Endodermal cell (in vitro differentiated cells): Measurements from ENCODE around the gene C1QTNF12. TPM values are rescaled to one million over a fixed set of nuclear protein-coding genes. Genes with fewer than 3 reads are reported as not detected.

Source experiments
- DNase-seq: peaks from one replicate; pipeline ENCODE4 v3.0.0-alpha.2; 2017
- H3K27ac ChIP-seq: 2 replicates; pipeline ENCODE4 v1.5.1; 2013; ENCODE audit warnings: mild to moderate bottlenecking, low read depth, low read length, moderate library complexity
- H3K27me3 ChIP-seq: 2 replicates; pipeline ENCODE4 v1.6.1; 2013; ENCODE audit warnings: mild to moderate bottlenecking, low read length, moderate library complexity; ENCODE audit not compliant: insufficient read depth, control insufficient read depth, poor library complexity, severe bottlenecking
- H3K36me3 ChIP-seq: 2 replicates; pipeline ENCODE4 v1.7.0; 2013; ENCODE audit warnings: mild to moderate bottlenecking, low read length, moderate library complexity; ENCODE audit not compliant: control insufficient read depth, insufficient read depth
- H3K4me1 ChIP-seq: one replicate; pipeline ENCODE4 v1.7.0; 2013; ENCODE audit warnings: low read length; ENCODE audit not compliant: control insufficient read depth, insufficient read depth
- H3K4me3 ChIP-seq: 2 replicates; pipeline ENCODE4 v1.5.1; 2013; ENCODE audit warnings: mild to moderate bottlenecking, low read length, moderate library complexity
- H3K9ac ChIP-seq: 2 replicates; pipeline ENCODE4 v1.6.1; 2013; ENCODE audit warnings: mild to moderate bottlenecking, low read length, moderate library complexity; ENCODE audit not compliant: poor library complexity, severe bottlenecking; ENCODE audit errors: extremely low read depth
- H3K9me3 ChIP-seq: 2 replicates; pipeline ENCODE4 v1.6.1; 2013; ENCODE audit warnings: mild to moderate bottlenecking, low read length, moderate library complexity; ENCODE audit not compliant: control insufficient read depth
- H3K27ac Mint-ChIP-seq: 2 replicates; pipeline ENCODE4 v1.8.0; 2020; ENCODE audit warnings: mixed read lengths
- H3K27me3 Mint-ChIP-seq: 2 replicates; pipeline ENCODE4 v1.8.0; 2021; ENCODE audit warnings: mild to moderate bottlenecking, mixed read lengths; ENCODE audit not compliant: insufficient read depth
- H3K36me3 Mint-ChIP-seq: 2 replicates; pipeline ENCODE4 v1.8.0; 2020; ENCODE audit warnings: low read depth, mixed read lengths
- H3K4me1 Mint-ChIP-seq: 2 replicates; pipeline ENCODE4 v1.8.0; 2020; ENCODE audit warnings: mixed read lengths
- H3K4me3 Mint-ChIP-seq: 2 replicates; pipeline ENCODE4 v1.8.0; 2020; ENCODE audit warnings: mild to moderate bottlenecking, moderate library complexity, mixed read lengths
- H3K9me3 Mint-ChIP-seq: 2 replicates; pipeline ENCODE4 v1.8.0; 2020; ENCODE audit warnings: mild to moderate bottlenecking, mixed read lengths
- WGBS, 2 experiments: methylation state at CpG; one replicate each; pipeline versions ENCODE4 v1.1.5 to v1.1.7; 2013; ENCODE audit warnings: missing lambda C conversion rate in 2 of 2, mixed read lengths in 1 of 2; ENCODE audit not compliant: insufficient coverage in 1 of 2, insufficient read length in 1 of 2; 5-methylcytosine and 5-hydroxymethylcytosine counted together
- total RNA-seq, 2 donors: library from RNA; stranded (reverse); fragmentation: NEBNext Ultra II Directional in 1 of 2; extraction: Animal tissue kit (Norgen Biotek cat#: 25700) in 1 of 2; gene quantifications; 2 replicates in 1 of 2; 3 replicates in 1 of 2; pipeline ENCODE4 v1.2.1, GENCODE V29; 2021
- TF ChIP-seq, protein P1 (sequence below): fragments of 200-600 bp; sonication (generic); conservative IDR thresholded peaks from 2 replicates; pipeline ENCODE4 v1.5.0; 2021; ENCODE audit warnings: antibody characterized with exemption, mild to moderate bottlenecking

The C1QTNF12 gene
- total RNA-seq, 2 donors from 2014 or later = 8.1 to 13.5 TPM

DNA sequence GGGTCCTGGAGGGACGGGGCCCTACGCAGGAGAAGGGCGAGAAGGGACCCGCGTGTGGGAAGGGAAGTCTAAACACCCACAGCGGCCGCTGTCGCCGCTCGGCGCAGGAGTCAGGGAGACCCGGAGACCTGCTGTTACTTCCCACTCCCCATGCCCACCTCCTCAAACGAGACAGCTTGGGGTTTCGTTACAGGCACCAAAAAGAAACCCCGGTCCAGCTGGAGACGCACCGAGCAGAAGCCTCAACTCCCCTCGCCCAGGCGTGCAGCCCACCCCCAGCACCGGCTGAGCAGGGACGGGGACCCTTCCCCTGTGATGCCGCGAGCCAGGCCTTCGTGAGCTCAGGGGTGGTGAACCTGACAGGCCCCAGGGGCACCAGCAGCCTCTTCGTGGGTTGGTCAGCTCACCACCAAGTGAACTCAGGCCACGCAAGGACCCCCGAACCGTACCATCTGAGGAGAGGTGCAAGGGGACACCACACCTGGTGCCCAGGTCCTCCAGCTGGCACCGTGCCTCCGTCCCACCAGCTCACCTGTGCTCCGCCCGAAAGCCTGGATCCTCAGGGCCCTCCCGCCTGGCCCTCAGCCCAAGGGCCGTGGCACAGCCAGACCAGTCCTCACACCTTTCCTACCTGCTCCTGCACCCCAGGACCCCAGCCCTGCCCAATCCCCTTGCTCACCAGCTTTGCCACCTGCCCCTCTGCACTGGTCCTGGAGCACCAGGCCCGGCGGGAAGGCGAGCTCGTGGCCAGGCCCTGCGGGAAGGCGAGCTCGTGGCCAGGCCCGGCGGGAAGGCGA, 19.8 kb downstream of the C1QTNF12 start:
- WGBS, 2 experiments = 94 to 98% methylated on average over 16 to 44 of the region's 44 CpGs
- no peaks in the 10 kb centered on the region for H3K4me1 Mint-ChIP-seq
- H3K4me3 Mint-ChIP-seq = no peak overlapping the region
- H3K27ac Mint-ChIP-seq = no peak overlapping the region
- Histone ChIP-seq H3K4me1 (no peaks in the 10 kb centered on the region), H3K27me3 (no peaks in the 10 kb centered on the region), H3K36me3 (peaks cover 32% of the 10 kb centered on the region), H3K9me3 (no peaks in the 10 kb centered on the region), H3K27ac (no peak overlapping the region), H3K4me3 (no peak overlapping the region), H3K9ac (no peak overlapping the region)
- DNase-seq = no peak
- no peaks in the 10 kb centered on the region for H3K27me3 Mint-ChIP-seq
- TF ChIP-seq, protein P1, sequence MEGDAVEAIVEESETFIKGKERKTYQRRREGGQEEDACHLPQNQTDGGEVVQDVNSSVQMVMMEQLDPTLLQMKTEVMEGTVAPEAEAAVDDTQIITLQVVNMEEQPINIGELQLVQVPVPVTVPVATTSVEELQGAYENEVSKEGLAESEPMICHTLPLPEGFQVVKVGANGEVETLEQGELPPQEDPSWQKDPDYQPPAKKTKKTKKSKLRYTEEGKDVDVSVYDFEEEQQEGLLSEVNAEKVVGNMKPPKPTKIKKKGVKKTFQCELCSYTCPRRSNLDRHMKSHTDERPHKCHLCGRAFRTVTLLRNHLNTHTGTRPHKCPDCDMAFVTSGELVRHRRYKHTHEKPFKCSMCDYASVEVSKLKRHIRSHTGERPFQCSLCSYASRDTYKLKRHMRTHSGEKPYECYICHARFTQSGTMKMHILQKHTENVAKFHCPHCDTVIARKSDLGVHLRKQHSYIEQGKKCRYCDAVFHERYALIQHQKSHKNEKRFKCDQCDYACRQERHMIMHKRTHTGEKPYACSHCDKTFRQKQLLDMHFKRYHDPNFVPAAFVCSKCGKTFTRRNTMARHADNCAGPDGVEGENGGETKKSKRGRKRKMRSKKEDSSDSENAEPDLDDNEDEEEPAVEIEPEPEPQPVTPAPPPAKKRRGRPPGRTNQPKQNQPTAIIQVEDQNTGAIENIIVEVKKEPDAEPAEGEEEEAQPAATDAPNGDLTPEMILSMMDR = no peak
- H3K9me3 Mint-ChIP-seq = no peaks in the 10 kb centered on the region
- H3K36me3 Mint-ChIP-seq = peaks cover 48% of the 10 kb centered on the region

DNA sequence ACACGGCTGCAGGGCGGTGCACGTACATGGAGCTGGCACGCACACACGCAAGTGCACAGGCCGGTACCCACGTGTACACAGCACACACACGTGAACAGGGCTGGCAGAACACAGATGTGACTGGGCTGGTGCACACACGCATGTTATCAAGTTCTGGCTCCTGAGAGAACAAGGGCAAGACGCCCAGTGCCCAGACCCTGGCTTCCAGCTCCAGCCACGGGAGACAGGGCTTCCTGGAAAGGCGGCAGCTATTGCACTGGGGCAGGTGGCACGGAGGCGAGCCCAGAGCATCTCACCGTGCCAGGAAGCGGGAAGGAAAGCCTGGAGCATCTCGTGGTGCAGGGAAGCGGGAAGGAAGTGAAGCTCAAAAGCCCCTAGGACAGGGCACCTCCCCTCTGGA, 20.6 kb downstream of the C1QTNF12 start:
- no peaks in the 10 kb centered on the region for H3K27me3 ChIP-seq
- DNase-seq = no peak
- H3K9ac ChIP-seq = no peak overlapping the region
- no peaks in the 10 kb centered on the region for H3K4me1 ChIP-seq
- no peak overlapping the region for H3K27ac ChIP-seq
- Mint-ChIP-seq H3K27ac (no peak overlapping the region), H3K36me3 (peaks cover 51% of the 10 kb centered on the region), H3K9me3 (no peaks in the 10 kb centered on the region), H3K4me1 (no peaks in the 10 kb centered on the region), H3K4me3 (no peak overlapping the region), H3K27me3 (no peaks in the 10 kb centered on the region)
- no peak overlapping the region for H3K4me3 ChIP-seq
- TF ChIP-seq, protein P1 = no peak
- peaks cover 39% of the 10 kb centered on the region for H3K36me3 ChIP-seq
- no peaks in the 10 kb centered on the region for H3K9me3 ChIP-seq
- WGBS, 2 experiments = 96 to 98% methylated on average over 16 to 18 of the region's 18 CpGs

DNA sequence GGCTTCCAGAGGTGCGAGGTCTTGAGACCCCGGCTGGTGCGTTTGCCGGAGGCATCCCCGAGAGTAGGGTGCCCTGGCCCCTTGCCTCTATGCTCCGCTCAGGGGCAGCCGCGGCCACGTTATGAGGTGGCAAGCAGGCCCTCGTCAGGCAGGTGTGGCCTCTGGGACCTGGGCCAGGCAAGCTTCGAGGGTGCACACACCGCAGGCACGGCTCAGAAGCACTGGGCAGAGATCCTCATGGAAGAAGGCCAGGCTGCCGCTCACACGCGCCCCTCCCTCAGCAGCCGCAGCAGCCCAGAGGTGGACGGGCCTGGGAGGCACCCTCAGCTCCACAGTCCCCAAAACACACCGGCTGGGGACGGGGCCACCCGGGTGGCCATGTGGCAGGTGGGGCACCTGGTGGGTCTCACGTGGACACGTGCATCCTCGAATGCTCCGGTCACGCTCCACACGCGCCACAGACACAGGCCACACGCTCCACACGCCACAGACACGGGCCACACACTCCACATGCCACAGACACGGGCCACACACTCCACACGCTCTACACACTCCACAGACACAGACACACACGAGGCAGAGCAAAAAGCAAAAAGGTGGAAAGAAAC, 21.2 kb downstream of the C1QTNF12 start:
- Mint-ChIP-seq H3K27me3 (no peaks in the 10 kb centered on the region), H3K36me3 (peaks cover 57% of the 10 kb centered on the region), H3K4me3 (no peak overlapping the region), H3K9me3 (no peaks in the 10 kb centered on the region), H3K27ac (no peak overlapping the region), H3K4me1 (no peaks in the 10 kb centered on the region)
- H3K4me3 ChIP-seq = no peak overlapping the region
- H3K27me3 ChIP-seq = no peaks in the 10 kb centered on the region
- 93 to 95% methylated on average over 9 to 34 of the region's 34 CpGs for WGBS, 2 experiments
- H3K9ac ChIP-seq = no peak overlapping the region
- peaks cover 45% of the 10 kb centered on the region for H3K36me3 ChIP-seq
- DNase-seq = no peak
- TF ChIP-seq, protein P1 = no peak
- H3K4me1 ChIP-seq = no peaks in the 10 kb centered on the region
- no peak overlapping the region for H3K27ac ChIP-seq
- no peaks in the 10 kb centered on the region for H3K9me3 ChIP-seq
